Embryonic facial prominence (tissue), 1 donor: ENCODE data around the gene PNPLA6.

Experiments
- DNase-seq: peaks from one replicate; pipeline ENCODE4 v3.0.0-alpha.2; 2016; ENCODE audit errors: extremely low spot score

The PNPLA6 gene

GRCh38 chr19:7600721-7601120 lies 65.2 kb downstream of the PNPLA6 start:
- no peak for DNase-seq

GRCh38 chr19:7602240-7602934 lies 66.9 kb downstream of the PNPLA6 start:
- DNase-seq, result no peak

GRCh38 chr19:7602935-7603497 lies 67.5 kb downstream of the PNPLA6 start:
- DNase-seq, result no peak

GRCh38 chr19:7603919-7604318 lies 68.4 kb downstream of the PNPLA6 start:
- no peak for DNase-seq

- DNase-seq, result no peak
Measured at GRCh38 chr19:7605490-7606222, 70.1 kb downstream of the PNPLA6 start.

GRCh38 chr19:7606289-7606688 lies 70.8 kb downstream of the PNPLA6 start:
- no peak for DNase-seq

- no peak for DNase-seq
Measured at GRCh38 chr19:7607212-7607873, 71.8 kb downstream of the PNPLA6 start.

GRCh38 chr19:7607874-7608560 lies 72.5 kb downstream of the PNPLA6 start:
- DNase-seq, result no peak

GRCh38 chr19:7610491-7611240 lies 75.1 kb downstream of the PNPLA6 start:
- no peak for DNase-seq
